Endodermal cell (in vitro differentiated cells): ENCODE results near the gene DRGX. TPM values are rescaled to one million over a fixed set of nuclear protein-coding genes. Genes with fewer than 3 reads are reported as not detected.

Experiments
- DNase-seq: peaks from one replicate; pipeline ENCODE4 v3.0.0-alpha.2; 2017
- H3K27ac ChIP-seq: 2 replicates; pipeline ENCODE4 v1.5.1; 2013; ENCODE audit warnings: mild to moderate bottlenecking, low read depth, low read length, moderate library complexity
- H3K27me3 ChIP-seq: 2 replicates; pipeline ENCODE4 v1.6.1; 2013; ENCODE audit warnings: mild to moderate bottlenecking, low read length, moderate library complexity; ENCODE audit not compliant: insufficient read depth, control insufficient read depth, poor library complexity, severe bottlenecking
- H3K36me3 ChIP-seq: 2 replicates; pipeline ENCODE4 v1.7.0; 2013; ENCODE audit warnings: mild to moderate bottlenecking, low read length, moderate library complexity; ENCODE audit not compliant: control insufficient read depth, insufficient read depth
- H3K4me1 ChIP-seq: one replicate; pipeline ENCODE4 v1.7.0; 2013; ENCODE audit warnings: low read length; ENCODE audit not compliant: control insufficient read depth, insufficient read depth
- H3K4me3 ChIP-seq: 2 replicates; pipeline ENCODE4 v1.5.1; 2013; ENCODE audit warnings: mild to moderate bottlenecking, low read length, moderate library complexity
- H3K9ac ChIP-seq: 2 replicates; pipeline ENCODE4 v1.6.1; 2013; ENCODE audit warnings: mild to moderate bottlenecking, low read length, moderate library complexity; ENCODE audit not compliant: poor library complexity, severe bottlenecking; ENCODE audit errors: extremely low read depth
- H3K9me3 ChIP-seq: 2 replicates; pipeline ENCODE4 v1.6.1; 2013; ENCODE audit warnings: mild to moderate bottlenecking, low read length, moderate library complexity; ENCODE audit not compliant: control insufficient read depth
- H3K27ac Mint-ChIP-seq: 2 replicates; pipeline ENCODE4 v1.8.0; 2020; ENCODE audit warnings: mixed read lengths
- H3K27me3 Mint-ChIP-seq: 2 replicates; pipeline ENCODE4 v1.8.0; 2021; ENCODE audit warnings: mild to moderate bottlenecking, mixed read lengths; ENCODE audit not compliant: insufficient read depth
- H3K36me3 Mint-ChIP-seq: 2 replicates; pipeline ENCODE4 v1.8.0; 2020; ENCODE audit warnings: low read depth, mixed read lengths
- H3K4me1 Mint-ChIP-seq: 2 replicates; pipeline ENCODE4 v1.8.0; 2020; ENCODE audit warnings: mixed read lengths
- H3K4me3 Mint-ChIP-seq: 2 replicates; pipeline ENCODE4 v1.8.0; 2020; ENCODE audit warnings: mild to moderate bottlenecking, moderate library complexity, mixed read lengths
- H3K9me3 Mint-ChIP-seq: 2 replicates; pipeline ENCODE4 v1.8.0; 2020; ENCODE audit warnings: mild to moderate bottlenecking, mixed read lengths
- WGBS, 2 experiments: methylation state at CpG; one replicate each; pipeline versions ENCODE4 v1.1.5 to v1.1.7; 2013; ENCODE audit warnings: missing lambda C conversion rate in 2 of 2, mixed read lengths in 1 of 2; ENCODE audit not compliant: insufficient coverage in 1 of 2, insufficient read length in 1 of 2; 5-methylcytosine and 5-hydroxymethylcytosine counted together
- total RNA-seq, 2 donors: library from RNA; stranded (reverse); fragmentation: NEBNext Ultra II Directional in 1 of 2; extraction: Animal tissue kit (Norgen Biotek cat#: 25700) in 1 of 2; gene quantifications; 2 replicates in 1 of 2; 3 replicates in 1 of 2; pipeline ENCODE4 v1.2.1, GENCODE V29; 2021
- TF ChIP-seq, protein P1 (sequence below): fragments of 200-600 bp; sonication (generic); conservative IDR thresholded peaks from 2 replicates; pipeline ENCODE4 v1.5.0; 2021; ENCODE audit warnings: antibody characterized with exemption, mild to moderate bottlenecking

Gene DRGX
- total RNA-seq, 2 donors from 2014 or later: not detected

DNA sequence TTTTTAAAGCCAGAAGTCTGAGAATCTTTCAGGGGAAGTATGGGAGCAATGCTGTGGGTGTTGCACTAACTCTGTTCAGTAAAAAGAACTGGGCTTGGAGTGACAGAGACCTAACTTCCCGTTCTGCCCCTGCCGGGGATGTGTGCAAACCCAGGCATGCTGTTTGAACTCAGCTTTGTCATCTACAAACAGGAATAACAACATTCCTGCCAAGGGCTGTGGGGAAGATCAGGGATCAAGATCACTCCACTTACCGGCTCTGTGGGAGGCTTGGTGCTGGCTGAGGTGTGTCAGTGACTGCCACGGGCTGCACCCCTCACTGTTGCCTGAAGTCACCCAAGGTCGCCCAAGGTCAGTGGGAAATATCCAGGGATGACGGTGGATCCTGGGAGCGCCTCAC lies 23.1 kb upstream of the DRGX start:
- peak overlapping the region; percentile 74 for H3K27ac Mint-ChIP-seq

DNA sequence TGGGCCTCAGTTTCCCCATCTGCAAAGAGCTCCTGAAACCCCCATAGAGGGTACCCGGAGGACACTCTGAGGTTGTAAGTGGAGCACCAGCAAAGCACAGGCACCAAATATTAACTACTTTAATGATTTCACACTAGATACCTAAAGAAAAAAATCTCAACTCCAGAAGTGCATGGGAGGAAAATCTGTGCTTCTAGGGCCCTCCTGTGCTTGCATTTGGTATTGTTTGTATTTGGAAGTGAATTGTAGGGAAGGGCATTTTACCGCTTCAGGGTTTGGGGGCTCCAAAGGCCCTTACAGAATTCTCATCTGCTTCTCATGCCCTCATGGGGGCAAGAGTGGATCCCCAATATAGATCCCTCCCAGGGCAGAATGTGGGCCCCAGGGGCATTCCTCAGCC lies 22.4 kb upstream of the DRGX start:
- Histone ChIP-seq H3K9ac (no peak overlapping the region), H3K27me3 (no peaks in the 10 kb centered on the region), H3K4me3 (no peak overlapping the region), H3K36me3 (no peaks in the 10 kb centered on the region), H3K27ac (no peak overlapping the region), H3K9me3 (no peaks in the 10 kb centered on the region), H3K4me1 (no peaks in the 10 kb centered on the region)
- TF ChIP-seq, protein P1, sequence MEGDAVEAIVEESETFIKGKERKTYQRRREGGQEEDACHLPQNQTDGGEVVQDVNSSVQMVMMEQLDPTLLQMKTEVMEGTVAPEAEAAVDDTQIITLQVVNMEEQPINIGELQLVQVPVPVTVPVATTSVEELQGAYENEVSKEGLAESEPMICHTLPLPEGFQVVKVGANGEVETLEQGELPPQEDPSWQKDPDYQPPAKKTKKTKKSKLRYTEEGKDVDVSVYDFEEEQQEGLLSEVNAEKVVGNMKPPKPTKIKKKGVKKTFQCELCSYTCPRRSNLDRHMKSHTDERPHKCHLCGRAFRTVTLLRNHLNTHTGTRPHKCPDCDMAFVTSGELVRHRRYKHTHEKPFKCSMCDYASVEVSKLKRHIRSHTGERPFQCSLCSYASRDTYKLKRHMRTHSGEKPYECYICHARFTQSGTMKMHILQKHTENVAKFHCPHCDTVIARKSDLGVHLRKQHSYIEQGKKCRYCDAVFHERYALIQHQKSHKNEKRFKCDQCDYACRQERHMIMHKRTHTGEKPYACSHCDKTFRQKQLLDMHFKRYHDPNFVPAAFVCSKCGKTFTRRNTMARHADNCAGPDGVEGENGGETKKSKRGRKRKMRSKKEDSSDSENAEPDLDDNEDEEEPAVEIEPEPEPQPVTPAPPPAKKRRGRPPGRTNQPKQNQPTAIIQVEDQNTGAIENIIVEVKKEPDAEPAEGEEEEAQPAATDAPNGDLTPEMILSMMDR: peak; percentile 39
- Mint-ChIP-seq H3K4me3 (no peak overlapping the region), H3K9me3 (peaks cover 15% of the 10 kb centered on the region), H3K27me3 (peaks cover 2% of the 10 kb centered on the region), H3K27ac (no peak overlapping the region), H3K36me3 (no peaks in the 10 kb centered on the region), H3K4me1 (peaks cover 4% of the 10 kb centered on the region)
- DNase-seq: no peak
- 97% methylated on average over 2 of the region's 2 CpGs; no CpG with 5 or more reads in 1 of the 2 experiments for WGBS, 2 experiments

More for the DNA sequence above, 23.1 kb upstream of the DRGX start:
- TF ChIP-seq, protein P1: no peak
- Histone ChIP-seq H3K27ac (no peak overlapping the region), H3K4me1 (no peaks in the 10 kb centered on the region), H3K4me3 (no peak overlapping the region), H3K27me3 (no peaks in the 10 kb centered on the region), H3K9ac (no peak overlapping the region), H3K9me3 (no peaks in the 10 kb centered on the region), H3K36me3 (no peaks in the 10 kb centered on the region)
- Mint-ChIP-seq H3K36me3 (no peaks in the 10 kb centered on the region), H3K27me3 (peaks cover 4% of the 10 kb centered on the region), H3K9me3 (peaks cover 21% of the 10 kb centered on the region), H3K4me3 (no peak overlapping the region), H3K4me1 (peaks cover 4% of the 10 kb centered on the region)
- DNase-seq: peak; percentile 78
- WGBS, 2 experiments: 85 to 90% methylated on average over 2 to 7 of the region's 7 CpGs

DNA sequence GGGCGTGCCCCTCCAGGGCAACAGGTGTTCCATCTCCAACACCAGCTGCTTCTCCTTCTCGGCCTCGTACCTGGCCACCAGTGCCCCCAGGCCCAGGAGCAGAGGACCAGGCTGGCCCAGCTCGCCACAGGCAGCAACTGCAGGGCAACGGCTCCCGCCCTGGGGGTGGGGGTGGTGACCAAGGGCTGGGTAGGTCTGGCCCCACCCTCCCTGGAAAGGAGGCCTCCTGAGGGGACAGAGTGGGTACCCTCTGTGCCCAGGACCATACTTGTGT lies 22.1 kb upstream of the DRGX start:
- no peaks in the 10 kb centered on the region for H3K36me3 Mint-ChIP-seq
- no peak overlapping the region for H3K27ac Mint-ChIP-seq
- no peaks in the 10 kb centered on the region for H3K4me1 ChIP-seq
- no peak overlapping the region for H3K9ac ChIP-seq
- no peaks in the 10 kb centered on the region for H3K9me3 ChIP-seq
- H3K4me1 Mint-ChIP-seq: peaks cover 4% of the 10 kb centered on the region
- WGBS, 2 experiments: 80 to 86% methylated on average over 1 to 6 of the region's 6 CpGs
- H3K27me3 Mint-ChIP-seq: peaks cover 2% of the 10 kb centered on the region
- H3K4me3 ChIP-seq: no peak overlapping the region
- no peaks in the 10 kb centered on the region for H3K36me3 ChIP-seq
- no peak overlapping the region for H3K27ac ChIP-seq
- DNase-seq: no peak
- no peaks in the 10 kb centered on the region for H3K27me3 ChIP-seq
- TF ChIP-seq, protein P1: no peak
- peaks cover 12% of the 10 kb centered on the region for H3K9me3 Mint-ChIP-seq
- H3K4me3 Mint-ChIP-seq: no peak overlapping the region
